PC-3 (cell line): ENCODE data around the gene MYO7A. TPM values are rescaled to one million over a fixed set of nuclear protein-coding genes. Genes with fewer than 3 reads are reported as not detected.

ENCODE experiments used
- ATAC-seq: fragments of 200-7000 bp; cut with Tn5 transposase; 2 replicates; pipeline ENCODE4 v1.9.1; 2020; ENCODE audit warnings: mild to moderate bottlenecking, moderate library complexity
- BruUV-seq: library from RNA; stranded (reverse); fragments of 400-500 nt; replicated peaks from 2 replicates; lab custom pipeline; 2021; lab: Mats Ljungman, UMichigan
- CTCF ChIA-PET: fragments of 300-600 bp; sonication (Branson Sonifier 250); formaldehyde crosslinking; loops from one replicate; lab custom pipeline; 2022; ENCODE audit warnings: antibody characterized with exemption; lab: Charles Lee
- POLR2A ChIA-PET: fragments of 300-600 bp; sonication (Branson Sonifier 250); formaldehyde crosslinking; loops from one replicate; lab custom pipeline; 2022; ENCODE audit warnings: antibody characterized with exemption; ENCODE audit not compliant: unreplicated experiment; lab: Charles Lee
- DNase-seq: peaks from one replicate; pipeline ENCODE4 v3.0.0-alpha.2; 2015
- H2AFZ ChIP-seq: fragments of 300-600 bp; sonication (generic); 2 replicates; pipeline ENCODE4 v1.6.0; 2016; ENCODE audit warnings: antibody characterized with exemption, low read length
- H3F3A ChIP-seq: fragments of 300-600 bp; sonication (generic); one replicate; pipeline ENCODE4 v1.6.0; 2017; ENCODE audit warnings: antibody characterized with exemption, low read length, control low read depth, mild to moderate bottlenecking; ENCODE audit not compliant: unreplicated experiment
- H3K27ac ChIP-seq: fragments of 300-600 bp; sonication (generic); 2 replicates; pipeline ENCODE4 v1.5.1; 2016; ENCODE audit warnings: mild to moderate bottlenecking, low read length
- H3K27me3 ChIP-seq: fragments of 300-600 bp; sonication (generic); 2 replicates; pipeline ENCODE4 v1.6.1; 2016; ENCODE audit warnings: low read length, mixed read lengths
- H3K36me3 ChIP-seq: fragments of 300-600 bp; sonication (generic); 2 replicates; pipeline ENCODE4 v1.6.1; 2016; ENCODE audit warnings: low read depth, mixed run types, low read length, mixed read lengths
- H3K4me1 ChIP-seq: fragments of 300-600 bp; sonication (generic); 2 replicates; pipeline ENCODE4 v1.5.1; 2016; ENCODE audit warnings: low read length; ENCODE audit not compliant: insufficient read depth
- H3K4me2 ChIP-seq: fragments of 300-600 bp; sonication (generic); 2 replicates; pipeline ENCODE4 v1.6.0; 2016; ENCODE audit warnings: low read length
- H3K4me3 ChIP-seq: fragments of 300-600 bp; sonication (generic); 2 replicates; pipeline ENCODE4 v1.5.1; 2016; ENCODE audit warnings: mild to moderate bottlenecking, low read length, mixed read lengths
- H3K79me2 ChIP-seq: fragments of 300-600 bp; sonication (generic); 2 replicates; pipeline ENCODE4 v1.6.1; 2017; ENCODE audit warnings: low read length, mixed read lengths
- H3K9ac ChIP-seq: fragments of 300-600 bp; sonication (generic); 2 replicates; pipeline ENCODE4 v1.6.0; 2016; ENCODE audit warnings: mild to moderate bottlenecking, low read length
- H3K9me2 ChIP-seq: fragments of 300-600 bp; sonication (generic); replicated peaks from 2 replicates; pipeline ENCODE4 v1.6.1; 2016; ENCODE audit warnings: mixed run types, low read length, mixed read lengths
- H3K9me3 ChIP-seq: fragments of 300-600 bp; sonication (generic); 2 replicates; pipeline ENCODE4 v1.6.1; 2016; ENCODE audit warnings: low read length, mixed read lengths
- H4K20me1 ChIP-seq: fragments of 300-600 bp; sonication (generic); 2 replicates; pipeline ENCODE4 v1.6.1; 2016; ENCODE audit warnings: low read length, mixed read lengths
- EZH2 ChIP-seq: fragments of 300-600 bp; sonication (generic); IDR thresholded peaks from one replicate; pipeline ENCODE4 v1.6.1; 2017; ENCODE audit warnings: antibody characterized with exemption, mild to moderate bottlenecking, low read length; ENCODE audit not compliant: unreplicated experiment
- EZH2phosphoT487 ChIP-seq: fragments of 300-600 bp; sonication (generic); IDR thresholded peaks from 2 replicates; pipeline ENCODE4 v1.6.1; 2018; ENCODE audit warnings: mild to moderate bottlenecking, antibody characterized with exemption, low read length, borderline replicate concordance
- intact Hi-C: fragments of 100-400 bp; cut with micrococcal nuclease; formaldehyde crosslinking; loops from 2 replicates; pipeline ENCODE4 v1.9.0; 2023
- total RNA-seq: library from RNA; depleted of rRNA; stranded (reverse); fragments of >200 nt; gene quantifications from 2 replicates; pipeline ENCODE4 v1.2.3, GENCODE V29; 2014
- TF ChIP-seq, protein P1 (sequence below): fragments of 300-600 bp; sonication (generic); conservative IDR thresholded peaks from 2 replicates; pipeline ENCODE4 v1.5.1; 2017; ENCODE audit warnings: antibody characterized with exemption, low read depth, mild to moderate bottlenecking, low read length

The MYO7A gene
- total RNA-seq, 1 experiment from 2014 or later, result 0.66 TPM

DNA sequence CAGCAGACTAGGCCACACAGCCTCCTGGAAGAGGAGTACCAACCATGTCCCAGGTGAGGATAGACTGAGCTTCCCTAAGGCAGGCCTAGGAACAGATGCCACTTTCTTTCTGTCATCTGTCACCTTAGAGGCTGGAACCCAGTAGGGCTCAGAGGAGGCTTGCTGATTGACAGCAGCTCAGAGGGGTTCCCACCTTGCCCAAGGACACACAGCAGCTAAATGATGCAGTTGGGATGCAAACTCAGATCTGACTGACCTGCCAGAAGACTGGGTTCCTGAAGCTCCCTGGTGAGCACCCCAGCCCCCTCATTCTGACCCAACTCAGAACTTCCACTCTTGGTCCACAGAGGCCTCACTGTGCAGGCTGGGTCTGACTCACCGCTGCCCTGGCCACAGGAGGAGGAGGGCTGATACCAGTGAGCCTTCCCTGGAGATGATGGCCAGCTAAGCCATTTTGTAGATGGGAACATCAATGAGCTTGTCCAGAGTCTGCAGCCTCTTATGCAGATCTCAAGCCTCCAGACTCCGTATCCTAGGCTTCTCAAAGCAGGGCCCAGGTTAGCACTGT is 47.3 kb upstream of the MYO7A start:
- Histone ChIP-seq H2AFZ (no peak overlapping the region), H3K4me1 (no peaks in the 10 kb centered on the region), H3F3A (no peaks in the 10 kb centered on the region), H3K36me3 (no peaks in the 10 kb centered on the region), H3K9ac (no peak overlapping the region), H3K4me3 (no peak overlapping the region), H3K9me3 (no peaks in the 10 kb centered on the region), H3K27ac (no peak overlapping the region), H3K27me3 (no peaks in the 10 kb centered on the region), H3K9me2 (no peaks in the 10 kb centered on the region), H4K20me1 (no peaks in the 10 kb centered on the region), H3K4me2 (no peak overlapping the region), H3K79me2 (no peaks in the 10 kb centered on the region)
- DNase-seq, result no peak
- no peak; the same call in 1 of the 2 replicates for ATAC-seq
- TF ChIP-seq EZH2 (no peak), EZH2phosphoT487 (no peak)
- TF ChIP-seq, protein P1, sequence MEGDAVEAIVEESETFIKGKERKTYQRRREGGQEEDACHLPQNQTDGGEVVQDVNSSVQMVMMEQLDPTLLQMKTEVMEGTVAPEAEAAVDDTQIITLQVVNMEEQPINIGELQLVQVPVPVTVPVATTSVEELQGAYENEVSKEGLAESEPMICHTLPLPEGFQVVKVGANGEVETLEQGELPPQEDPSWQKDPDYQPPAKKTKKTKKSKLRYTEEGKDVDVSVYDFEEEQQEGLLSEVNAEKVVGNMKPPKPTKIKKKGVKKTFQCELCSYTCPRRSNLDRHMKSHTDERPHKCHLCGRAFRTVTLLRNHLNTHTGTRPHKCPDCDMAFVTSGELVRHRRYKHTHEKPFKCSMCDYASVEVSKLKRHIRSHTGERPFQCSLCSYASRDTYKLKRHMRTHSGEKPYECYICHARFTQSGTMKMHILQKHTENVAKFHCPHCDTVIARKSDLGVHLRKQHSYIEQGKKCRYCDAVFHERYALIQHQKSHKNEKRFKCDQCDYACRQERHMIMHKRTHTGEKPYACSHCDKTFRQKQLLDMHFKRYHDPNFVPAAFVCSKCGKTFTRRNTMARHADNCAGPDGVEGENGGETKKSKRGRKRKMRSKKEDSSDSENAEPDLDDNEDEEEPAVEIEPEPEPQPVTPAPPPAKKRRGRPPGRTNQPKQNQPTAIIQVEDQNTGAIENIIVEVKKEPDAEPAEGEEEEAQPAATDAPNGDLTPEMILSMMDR, result no peak
- BruUV-seq, result no TSS peak
- POLR2A ChIA-PET, result no interaction called here
- CTCF ChIA-PET, result no interaction called here
- intact Hi-C loops, result no loop called here

DNA sequence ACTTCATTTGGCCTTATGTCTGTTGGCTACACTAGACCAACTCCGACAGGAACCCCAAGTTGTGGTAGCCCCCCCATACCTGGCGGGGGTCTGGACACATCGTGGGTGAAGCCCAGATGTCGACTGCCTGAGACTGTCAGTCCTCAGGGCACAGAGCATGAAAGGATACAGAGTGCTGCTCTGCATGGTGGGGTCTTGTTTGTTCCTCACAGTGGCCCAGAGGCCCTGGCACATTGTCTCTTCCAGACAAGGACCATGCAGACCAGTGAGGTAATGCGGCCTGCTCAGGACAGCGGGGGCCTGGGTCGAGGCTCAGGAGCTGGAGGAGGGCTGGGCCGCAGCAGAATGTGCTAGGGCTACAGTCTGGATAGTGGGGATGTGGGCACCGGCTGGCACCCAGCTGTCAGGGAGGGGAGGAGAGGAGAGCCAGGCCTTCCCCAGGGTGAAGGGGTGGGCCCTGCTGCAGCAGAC is 46.6 kb upstream of the MYO7A start:
- TF ChIP-seq, protein P1, result no peak
- TF ChIP-seq EZH2 (no peak), EZH2phosphoT487 (no peak)
- Histone ChIP-seq H3K36me3 (no peaks in the 10 kb centered on the region), H3K9ac (no peak overlapping the region), H4K20me1 (no peaks in the 10 kb centered on the region), H2AFZ (no peak overlapping the region), H3K9me3 (no peaks in the 10 kb centered on the region), H3K9me2 (no peaks in the 10 kb centered on the region), H3K4me1 (no peaks in the 10 kb centered on the region), H3K79me2 (no peaks in the 10 kb centered on the region), H3K4me2 (no peak overlapping the region), H3K27me3 (no peaks in the 10 kb centered on the region), H3K4me3 (no peak overlapping the region), H3F3A (no peaks in the 10 kb centered on the region), H3K27ac (no peak overlapping the region)
- intact Hi-C loops, result no loop called here
- POLR2A ChIA-PET, result no interaction called here
- no TSS peak for BruUV-seq
- CTCF ChIA-PET, result interaction anchor here (1.6 kb wide), 1 partner anchor 10 kb away, joined by 3 read pairs; no protein-coding TSS in a partner anchor
- no peak for DNase-seq
- ATAC-seq, result no peak
